ENCODE measurements around the gene EPHA5.

The EPHA5 gene

DNA sequence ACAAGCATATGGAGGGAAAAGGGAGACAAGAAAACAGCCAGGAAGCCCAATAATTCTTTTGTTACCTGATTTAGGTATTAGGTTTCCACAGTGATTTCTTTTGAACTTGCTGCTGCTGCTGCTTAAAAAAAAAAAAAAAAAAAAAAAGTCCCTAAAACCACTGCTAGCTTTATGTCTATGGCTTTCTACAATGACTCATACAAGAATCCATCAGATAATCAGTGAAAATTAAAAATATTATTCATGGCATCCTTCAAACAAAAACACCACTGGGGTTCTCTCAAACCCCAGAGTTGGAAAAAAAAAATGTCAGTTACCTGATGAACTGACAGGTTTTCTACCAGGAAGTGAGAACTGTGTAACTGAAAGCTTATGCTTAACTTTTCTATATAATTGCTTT, 14.3 kb downstream of the EPHA5 start:
- H3K27me3 Mint-ChIP-seq: no peaks in the 10 kb centered on the region
- DNase-seq (ENCODE audit: low spot score in 2 of 2): no peak
- no peak for ATAC-seq (replicated peaks; ENCODE audit: extremely low read depth, poor library complexity, severe bottlenecking)
- no peak overlapping the region for H3K27ac Mint-ChIP-seq (ENCODE audit: low read depth)
- no peaks in the 10 kb centered on the region for H3K36me3 Mint-ChIP-seq (ENCODE audit: insufficient read depth)
- no peak overlapping the region for H3K4me3 Mint-ChIP-seq
- no peaks in the 10 kb centered on the region for H3K4me1 Mint-ChIP-seq
- peaks cover 6% of the 10 kb centered on the region for H3K9me3 Mint-ChIP-seq

DNA sequence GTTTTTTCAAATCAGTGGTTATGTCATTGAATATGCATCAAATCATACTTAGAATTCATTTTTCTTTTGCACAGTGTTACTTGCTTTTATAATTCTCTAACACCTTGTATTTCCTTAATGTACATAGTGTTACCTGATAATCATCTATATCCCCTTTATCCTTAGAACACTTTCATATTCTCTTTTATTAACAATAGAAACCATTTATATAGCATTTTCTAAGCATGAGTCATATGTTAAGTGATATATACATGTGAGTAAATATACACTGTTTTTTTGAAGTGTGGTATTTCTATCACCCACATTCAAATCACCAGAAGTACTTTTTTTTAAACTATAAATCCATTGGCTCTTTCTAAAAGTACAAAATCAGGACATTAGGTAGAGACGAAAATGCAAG, 15.3 kb downstream of the EPHA5 start:
- H3K4me1 Mint-ChIP-seq: no peaks in the 10 kb centered on the region

DNA sequence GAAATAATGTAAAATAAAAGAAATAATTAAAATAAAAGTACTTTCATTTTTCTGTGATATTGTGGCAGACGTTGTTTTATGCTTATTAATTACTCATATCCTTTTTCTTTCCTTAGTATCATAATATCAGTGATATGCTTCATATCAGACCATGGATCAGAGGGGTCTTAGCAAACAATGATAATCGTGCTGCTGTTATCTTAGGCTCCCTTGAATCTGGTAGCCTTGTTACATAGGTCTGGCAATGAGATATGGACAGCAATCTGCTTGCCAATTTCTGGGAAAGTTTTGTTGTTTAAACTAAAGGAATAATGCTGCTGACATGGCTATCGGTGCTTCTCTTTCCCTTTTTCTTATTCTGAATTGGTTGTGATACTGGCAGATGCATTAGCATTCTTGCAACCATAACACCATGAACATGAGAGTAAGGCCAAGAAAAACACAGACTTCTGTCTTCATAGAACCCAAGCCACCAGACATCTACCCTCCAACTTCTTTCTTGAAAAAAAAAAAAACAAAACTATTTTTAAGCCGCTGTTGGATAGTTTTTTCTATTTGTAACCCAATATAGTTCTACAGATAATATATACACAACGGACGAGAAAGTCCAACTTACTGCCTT, 16.4 kb downstream of the EPHA5 start:
- H3K4me3 Mint-ChIP-seq: no peak overlapping the region
- H3K4me1 Mint-ChIP-seq: no peaks in the 10 kb centered on the region
- no peak for DNase-seq (ENCODE audit: low spot score in 2 of 2)
- peaks cover 14% of the 10 kb centered on the region for H3K9me3 Mint-ChIP-seq
- H3K27ac Mint-ChIP-seq (ENCODE audit: low read depth): no peak overlapping the region
- no peak for ATAC-seq (replicated peaks; ENCODE audit: extremely low read depth, poor library complexity, severe bottlenecking)
- no peaks in the 10 kb centered on the region for H3K36me3 Mint-ChIP-seq (ENCODE audit: insufficient read depth)
- no peaks in the 10 kb centered on the region for H3K27me3 Mint-ChIP-seq

More for the DNA sequence above, 15.3 kb downstream of the EPHA5 start:
- Mint-ChIP-seq H3K36me3 (ENCODE audit: insufficient read depth) (no peaks in the 10 kb centered on the region), H3K27me3 (no peaks in the 10 kb centered on the region), H3K4me3 (no peak overlapping the region), H3K27ac (ENCODE audit: low read depth) (no peak overlapping the region), H3K9me3 (peaks cover 6% of the 10 kb centered on the region)
- no peak for DNase-seq (ENCODE audit: low spot score in 2 of 2)
- ATAC-seq (replicated peaks; ENCODE audit: extremely low read depth, poor library complexity, severe bottlenecking): no peak

DNA sequence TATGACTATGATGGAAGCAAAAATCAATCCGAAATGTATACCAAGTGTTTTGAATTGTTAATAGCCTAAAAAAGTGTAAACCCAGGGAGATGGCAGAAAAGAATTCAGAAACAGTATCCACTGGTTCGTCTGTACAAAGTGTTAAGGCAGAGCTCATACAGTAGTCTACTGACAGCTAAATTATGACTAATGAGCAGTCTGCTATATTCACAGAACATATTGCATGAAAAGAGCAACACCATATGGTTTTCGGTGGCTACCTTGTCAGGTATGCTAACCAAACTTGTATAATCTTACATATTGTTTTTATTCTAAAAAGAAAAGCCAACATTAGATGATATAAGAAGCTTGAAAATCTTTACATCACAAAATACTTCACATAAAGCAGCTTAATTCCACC, 18.5 kb downstream of the EPHA5 start:
- Mint-ChIP-seq H3K27ac (ENCODE audit: low read depth) (no peak overlapping the region), H3K4me1 (no peaks in the 10 kb centered on the region), H3K36me3 (ENCODE audit: insufficient read depth) (no peaks in the 10 kb centered on the region), H3K4me3 (no peak overlapping the region), H3K27me3 (no peaks in the 10 kb centered on the region), H3K9me3 (peaks cover 14% of the 10 kb centered on the region)
- no peak for DNase-seq (ENCODE audit: low spot score in 2 of 2)
- ATAC-seq (replicated peaks; ENCODE audit: extremely low read depth, poor library complexity, severe bottlenecking): no peak

DNA sequence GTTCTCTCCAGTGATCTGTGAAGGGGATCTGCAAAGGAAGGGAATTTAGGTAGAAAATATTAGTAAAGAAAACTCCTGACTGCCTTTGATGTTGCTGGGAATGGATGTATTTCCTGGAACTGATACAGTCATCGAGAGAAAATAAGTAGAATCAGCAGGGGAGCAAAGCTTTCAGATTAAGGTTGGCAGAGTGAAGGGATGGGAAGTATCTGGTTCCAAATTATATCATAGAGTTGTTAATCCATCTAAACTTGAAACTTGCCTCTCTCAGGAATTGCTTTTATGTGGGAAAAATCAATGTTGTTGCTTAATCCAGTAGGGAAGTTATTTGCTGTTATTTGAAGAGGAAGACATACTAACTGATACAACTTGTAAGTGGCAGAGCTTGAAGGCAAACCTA, 19.3 kb downstream of the EPHA5 start:
- Mint-ChIP-seq H3K27ac (ENCODE audit: low read depth) (no peak overlapping the region), H3K4me1 (no peaks in the 10 kb centered on the region), H3K36me3 (ENCODE audit: insufficient read depth) (no peaks in the 10 kb centered on the region), H3K27me3 (no peaks in the 10 kb centered on the region), H3K9me3 (peaks cover 14% of the 10 kb centered on the region), H3K4me3 (no peak overlapping the region)
- no peak for ATAC-seq (replicated peaks; ENCODE audit: extremely low read depth, poor library complexity, severe bottlenecking)
- no peak for DNase-seq (ENCODE audit: low spot score in 2 of 2)

DNA sequence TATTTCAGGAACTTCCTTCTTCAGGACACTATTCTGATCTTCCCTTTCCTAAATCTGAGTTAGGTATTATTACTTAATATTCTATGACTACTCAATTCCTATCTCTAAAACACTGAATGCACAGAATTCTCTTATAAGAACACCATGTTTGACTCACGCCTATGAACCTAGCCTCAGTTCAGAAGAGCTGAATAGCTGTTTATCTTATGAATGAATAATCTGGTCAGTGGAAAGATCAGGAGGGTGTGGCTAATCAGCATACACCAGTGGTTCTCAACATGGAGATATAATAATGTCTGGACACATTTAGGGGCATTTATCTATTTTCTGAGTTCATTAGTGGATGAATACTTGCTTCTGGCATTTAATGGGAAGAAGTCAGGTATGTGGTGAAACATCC, 24.2 kb downstream of the EPHA5 start:
- Mint-ChIP-seq H3K4me1 (no peaks in the 10 kb centered on the region), H3K4me3 (no peak overlapping the region), H3K27me3 (no peaks in the 10 kb centered on the region), H3K27ac (ENCODE audit: low read depth) (no peak overlapping the region), H3K36me3 (ENCODE audit: insufficient read depth) (no peaks in the 10 kb centered on the region), H3K9me3 (peaks cover 15% of the 10 kb centered on the region)
- no peak for DNase-seq (ENCODE audit: low spot score in 2 of 2)
- no peak for ATAC-seq (replicated peaks; ENCODE audit: extremely low read depth, poor library complexity, severe bottlenecking)

DNA sequence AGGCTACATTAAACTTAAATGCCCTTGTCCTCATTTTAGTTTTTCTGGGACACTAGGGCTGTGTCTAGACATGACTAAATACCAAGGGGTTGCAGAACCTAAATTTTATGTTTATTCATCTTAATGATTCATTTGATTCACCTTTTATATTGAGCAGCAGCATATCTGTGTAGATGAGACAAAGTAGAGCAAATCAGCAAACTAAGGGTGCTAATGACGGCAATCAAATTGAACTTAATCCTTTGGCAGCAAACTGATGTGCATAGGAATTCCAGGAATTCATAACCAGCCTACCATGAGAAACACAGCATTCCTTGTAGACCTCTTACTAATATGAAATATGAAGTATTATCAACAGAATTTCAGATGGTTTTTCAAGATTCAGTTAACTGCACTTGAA, 25.1 kb downstream of the EPHA5 start:
- Mint-ChIP-seq H3K27me3 (no peaks in the 10 kb centered on the region), H3K9me3 (peaks cover 15% of the 10 kb centered on the region), H3K36me3 (ENCODE audit: insufficient read depth) (no peaks in the 10 kb centered on the region), H3K27ac (ENCODE audit: low read depth) (no peak overlapping the region), H3K4me3 (no peak overlapping the region), H3K4me1 (no peaks in the 10 kb centered on the region)
- ATAC-seq (replicated peaks; ENCODE audit: extremely low read depth, poor library complexity, severe bottlenecking) (no peak), DNase-seq (ENCODE audit: low spot score in 2 of 2) (no peak)

DNA sequence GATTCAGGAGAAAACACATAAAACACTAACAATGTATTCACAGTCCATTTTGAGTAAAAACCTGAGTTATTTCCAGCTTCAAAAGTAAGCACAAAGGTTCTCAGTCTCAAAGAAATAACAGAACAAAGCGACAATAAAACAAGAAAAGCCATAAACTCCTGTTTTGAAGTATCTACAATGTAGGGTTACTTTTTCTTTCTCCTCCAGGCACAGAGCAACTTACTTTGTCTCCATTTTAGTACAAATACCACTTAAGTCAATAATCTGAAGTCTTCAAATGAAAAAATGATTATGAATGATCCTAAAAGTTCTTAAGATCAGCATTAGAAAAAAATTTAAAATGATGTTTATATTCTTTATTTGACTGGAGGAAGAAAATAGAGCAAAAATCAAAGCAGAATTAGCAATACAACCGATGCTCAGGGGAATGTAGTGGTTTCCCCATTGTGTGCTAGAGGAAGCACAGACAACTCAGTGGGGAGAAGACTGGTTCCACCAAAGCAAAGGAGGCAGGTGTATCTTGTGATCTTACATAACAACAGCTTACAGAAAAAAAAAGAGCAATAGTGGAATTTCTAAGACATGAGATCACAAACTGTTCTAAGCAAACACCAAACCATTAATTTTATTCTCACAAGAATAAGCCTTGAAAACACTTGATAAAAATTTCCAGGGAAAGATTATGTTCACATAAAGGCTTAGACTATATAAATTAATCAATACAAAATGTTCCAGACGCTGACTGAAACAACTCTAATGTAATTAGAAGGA, 35.1 kb downstream of the EPHA5 start:
- no peak for DNase-seq (ENCODE audit: low spot score in 2 of 2)
- H3K27me3 Mint-ChIP-seq: no peaks in the 10 kb centered on the region

DNA sequence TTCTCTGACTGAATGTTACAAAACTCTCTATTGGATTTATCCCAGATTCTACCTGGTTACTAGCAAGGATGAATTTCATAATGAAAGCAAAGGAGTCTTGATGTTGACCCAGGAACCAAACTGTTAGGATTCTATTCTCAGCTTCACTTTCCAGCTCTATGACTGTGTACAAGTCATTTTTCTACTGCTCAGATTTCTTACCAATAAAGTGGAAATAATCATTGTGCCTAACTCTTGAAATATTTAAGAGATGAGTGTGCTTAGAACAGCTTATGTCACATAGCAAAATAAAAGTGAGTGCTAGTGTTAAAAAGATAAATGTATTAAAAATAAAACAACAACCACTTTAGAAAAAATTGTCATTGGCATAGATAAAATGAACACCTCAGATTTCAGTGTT, 45.6 kb downstream of the EPHA5 start:
- Mint-ChIP-seq H3K4me3 (no peak overlapping the region), H3K9me3 (no peaks in the 10 kb centered on the region), H3K27me3 (no peaks in the 10 kb centered on the region), H3K36me3 (ENCODE audit: insufficient read depth) (no peaks in the 10 kb centered on the region), H3K4me1 (no peaks in the 10 kb centered on the region), H3K27ac (ENCODE audit: low read depth) (no peak overlapping the region)
- no peak for ATAC-seq (replicated peaks; ENCODE audit: extremely low read depth, poor library complexity, severe bottlenecking)
- no peak for DNase-seq (ENCODE audit: low spot score in 2 of 2)

More for the DNA sequence above, 35.1 kb downstream of the EPHA5 start:
- ATAC-seq (replicated peaks; ENCODE audit: extremely low read depth, poor library complexity, severe bottlenecking): no peak
- no peaks in the 10 kb centered on the region for H3K36me3 Mint-ChIP-seq (ENCODE audit: insufficient read depth)
- H3K4me3 Mint-ChIP-seq: no peak overlapping the region
- H3K4me1 Mint-ChIP-seq: no peaks in the 10 kb centered on the region
- H3K27ac Mint-ChIP-seq (ENCODE audit: low read depth): no peak overlapping the region
- H3K9me3 Mint-ChIP-seq: peaks cover 14% of the 10 kb centered on the region

DNA sequence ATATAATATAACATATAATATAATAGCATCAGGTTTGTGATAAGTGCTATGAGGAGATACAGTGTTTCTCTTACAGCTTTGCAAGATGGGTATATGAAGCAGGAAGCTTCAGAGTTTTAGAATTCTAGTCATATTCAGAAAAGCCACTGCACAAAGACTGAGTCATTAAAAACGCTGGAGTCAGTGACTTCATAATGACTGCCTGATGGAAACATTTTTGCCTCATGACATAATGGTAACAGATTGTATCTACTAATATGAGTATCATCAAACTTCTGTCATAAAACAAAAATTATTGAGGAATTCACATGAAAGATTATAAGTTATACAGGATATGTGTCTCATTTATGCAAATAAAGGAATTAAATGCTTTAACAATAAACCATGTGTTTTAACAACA, 46.8 kb downstream of the EPHA5 start:
- Mint-ChIP-seq H3K9me3 (no peaks in the 10 kb centered on the region), H3K27ac (ENCODE audit: low read depth) (no peak overlapping the region), H3K4me3 (no peak overlapping the region), H3K27me3 (no peaks in the 10 kb centered on the region), H3K4me1 (no peaks in the 10 kb centered on the region), H3K36me3 (ENCODE audit: insufficient read depth) (no peaks in the 10 kb centered on the region)
- ATAC-seq (replicated peaks; ENCODE audit: extremely low read depth, poor library complexity, severe bottlenecking): no peak
- no peak for DNase-seq (ENCODE audit: low spot score in 2 of 2)

DNA sequence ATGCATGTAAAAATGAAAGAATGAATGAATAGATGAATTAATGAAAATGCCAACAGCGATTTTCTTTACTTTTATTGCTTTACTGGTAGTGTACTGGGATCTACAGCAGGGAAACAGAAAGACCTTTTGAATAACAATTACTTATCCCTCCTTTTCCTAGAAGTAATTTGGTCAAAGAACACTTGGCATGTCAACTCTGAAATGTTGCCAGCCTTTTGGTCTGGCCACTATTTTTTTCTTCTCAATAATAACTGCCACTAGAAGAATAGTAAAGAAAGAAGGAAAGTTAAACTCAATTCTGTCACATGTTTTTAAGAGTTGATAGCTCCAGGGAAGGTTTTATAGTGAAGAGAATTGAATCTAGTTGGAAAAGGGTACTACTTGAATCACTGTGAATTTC, 52.9 kb downstream of the EPHA5 start:
- H3K27ac Mint-ChIP-seq (ENCODE audit: low read depth): no peak overlapping the region
- no peaks in the 10 kb centered on the region for H3K36me3 Mint-ChIP-seq (ENCODE audit: insufficient read depth)
- H3K9me3 Mint-ChIP-seq: peaks cover 5% of the 10 kb centered on the region
- H3K4me3 Mint-ChIP-seq: no peak overlapping the region
- DNase-seq (ENCODE audit: low spot score in 2 of 2): no peak
- H3K4me1 Mint-ChIP-seq: no peaks in the 10 kb centered on the region
- H3K27me3 Mint-ChIP-seq: no peaks in the 10 kb centered on the region
- no peak for ATAC-seq (replicated peaks; ENCODE audit: extremely low read depth, poor library complexity, severe bottlenecking)

DNA sequence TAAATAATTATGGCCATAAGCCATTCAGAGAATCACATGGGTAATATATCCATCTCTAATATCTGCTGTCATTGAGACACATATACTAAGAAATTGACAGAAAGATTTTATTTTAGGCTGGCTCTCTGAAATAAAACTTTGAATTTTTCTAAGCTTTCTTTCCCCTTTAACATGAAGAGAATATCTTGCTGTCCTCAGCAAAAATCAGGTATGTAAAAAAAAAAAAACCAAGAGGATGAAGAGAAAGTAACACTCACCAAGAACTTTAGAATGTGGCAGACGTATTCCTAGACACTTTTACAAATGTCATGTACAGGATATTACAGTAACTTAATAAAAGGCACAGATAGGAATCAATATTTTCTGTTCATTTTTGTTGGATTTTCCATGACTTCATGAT, 65.8 kb downstream of the EPHA5 start:
- H3K36me3 Mint-ChIP-seq (ENCODE audit: insufficient read depth): no peaks in the 10 kb centered on the region
- ATAC-seq (replicated peaks; ENCODE audit: extremely low read depth, poor library complexity, severe bottlenecking): no peak

DNA sequence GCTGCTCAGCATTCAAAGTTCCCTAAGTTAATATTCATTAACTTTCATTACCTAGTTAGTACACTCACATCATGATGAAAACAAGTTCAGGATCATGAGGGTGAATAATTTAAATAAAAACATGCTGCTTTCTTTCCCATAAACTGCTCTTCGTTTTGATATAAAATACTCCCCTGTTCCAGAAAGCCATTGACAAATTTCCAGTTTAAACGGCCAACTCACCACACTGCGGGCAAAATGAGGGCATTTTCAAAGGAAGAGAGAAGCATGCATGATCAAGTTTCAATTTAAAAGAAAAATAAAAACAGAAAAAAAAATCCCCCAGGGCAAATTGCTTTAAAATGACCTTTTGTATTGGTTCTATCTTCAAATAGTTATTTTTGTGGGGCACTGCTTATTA, 69.6 kb downstream of the EPHA5 start:
- no peak for ATAC-seq (replicated peaks; ENCODE audit: extremely low read depth, poor library complexity, severe bottlenecking)

More for the DNA sequence above, 65.8 kb downstream of the EPHA5 start:
- Mint-ChIP-seq H3K9me3 (peaks cover 5% of the 10 kb centered on the region), H3K27me3 (no peaks in the 10 kb centered on the region), H3K27ac (ENCODE audit: low read depth) (no peak overlapping the region), H3K4me3 (no peak overlapping the region), H3K4me1 (no peaks in the 10 kb centered on the region)
- no peak for DNase-seq (ENCODE audit: low spot score in 2 of 2)

More for the DNA sequence above, 69.6 kb downstream of the EPHA5 start:
- H3K36me3 Mint-ChIP-seq (ENCODE audit: insufficient read depth): no peaks in the 10 kb centered on the region
- H3K27ac Mint-ChIP-seq (ENCODE audit: low read depth): no peak overlapping the region
- H3K27me3 Mint-ChIP-seq: no peaks in the 10 kb centered on the region
- H3K4me3 Mint-ChIP-seq: no peak overlapping the region
- no peaks in the 10 kb centered on the region for H3K4me1 Mint-ChIP-seq
- H3K9me3 Mint-ChIP-seq: peaks cover 11% of the 10 kb centered on the region
- DNase-seq (ENCODE audit: low spot score in 2 of 2): no peak
